WTC11 (cell line): Measurements from ENCODE around the gene NTRK3. TPM values are rescaled to one million over a fixed set of nuclear protein-coding genes. Genes with fewer than 3 reads are reported as not detected.

Experiments used
- ATAC-seq: fragments of 200-7000 bp; cut with Tn5 transposase; 2 replicates; pipeline ENCODE4 v1.10.0; 2021; ENCODE audit warnings: mild to moderate bottlenecking, moderate library complexity
- CTCF ChIA-PET: fragments of 300-600 bp; sonication (Branson Sonifier 250); formaldehyde crosslinking; loops from one replicate; lab custom pipeline; 2021; ENCODE audit warnings: antibody characterized with exemption; lab: Charles Lee
- POLR2A ChIA-PET: fragments of 350-600 bp; sonication (Branson Sonifier 250); formaldehyde crosslinking; loops from one replicate; lab custom pipeline; 2021; ENCODE audit warnings: antibody characterized with exemption; lab: Charles Lee
- DNase-seq: peaks from one replicate; pipeline ENCODE4 v3.0.0; 2021; ENCODE audit warnings: low spot score
- H3K27ac Mint-ChIP-seq: 2 replicates; pipeline ENCODE4 v1.8.0; 2021; ENCODE audit warnings: mixed read lengths
- H3K27me3 Mint-ChIP-seq: 2 replicates; pipeline ENCODE4 v1.8.0; 2021; ENCODE audit warnings: low read depth, mild to moderate bottlenecking, moderate library complexity, mixed read lengths
- H3K36me3 Mint-ChIP-seq: 2 replicates; pipeline ENCODE4 v1.8.0; 2021; ENCODE audit warnings: mixed read lengths
- H3K4me1 Mint-ChIP-seq: 2 replicates; pipeline ENCODE4 v1.8.0; 2022; ENCODE audit warnings: mixed read lengths
- H3K4me3 Mint-ChIP-seq: 2 replicates; pipeline ENCODE4 v1.8.0; 2021; ENCODE audit warnings: mild to moderate bottlenecking, moderate library complexity, mixed read lengths
- H3K9me3 Mint-ChIP-seq: 2 replicates; pipeline ENCODE4 v1.8.0; 2021; ENCODE audit warnings: mixed read lengths
- ATF3 ChIP-seq: sonication (generic); formaldehyde crosslinking; conservative IDR thresholded peaks from 2 replicates; pipeline ENCODE4 v1.8.1; 2022; ENCODE audit warnings: mild to moderate bottlenecking, missing genetic modification reagents
- CREB1 ChIP-seq: sonication (generic); formaldehyde crosslinking; IDR thresholded peaks from 2 replicates; pipeline ENCODE4 v1.8.0; 2023; ENCODE audit warnings: mild to moderate bottlenecking, missing genetic modification reagents
- CTCF ChIP-seq: fragments of 200-600 bp; IDR thresholded peaks from 2 replicates; pipeline ENCODE4 v1.8.0; 2022; ENCODE audit warnings: antibody characterized with exemption
- E2F5 ChIP-seq: sonication (generic); formaldehyde crosslinking; IDR thresholded peaks from 2 replicates; pipeline ENCODE4 v1.8.1; 2022; ENCODE audit warnings: mild to moderate bottlenecking, moderate library complexity, missing genetic modification reagents
- ERG ChIP-seq: fragments of 250-450 bp; sonication (Bioruptor Pico); IDR thresholded peaks from 2 replicates; pipeline ENCODE4 v1.8.0; 2021; ENCODE audit warnings: mild to moderate bottlenecking
- FOXJ3 ChIP-seq: sonication (generic); formaldehyde crosslinking; IDR thresholded peaks from 2 replicates; pipeline ENCODE4 v1.9.0; 2021; ENCODE audit warnings: missing genetic modification reagents, mild to moderate bottlenecking, borderline replicate concordance
- FOXK1 ChIP-seq: sonication (generic); formaldehyde crosslinking; IDR thresholded peaks from 2 replicates; pipeline ENCODE4 v1.8.0; 2022; ENCODE audit warnings: mild to moderate bottlenecking, moderate library complexity, missing genetic modification reagents
- FOXP4 ChIP-seq: sonication (generic); formaldehyde crosslinking; IDR thresholded peaks from 2 replicates; pipeline ENCODE4 v1.8.0; 2022; ENCODE audit warnings: mild to moderate bottlenecking, missing genetic modification reagents
- HMGXB4 ChIP-seq: sonication (generic); formaldehyde crosslinking; IDR thresholded peaks from 2 replicates; pipeline ENCODE4 v1.8.1; 2023; ENCODE audit warnings: mild to moderate bottlenecking, moderate library complexity, missing genetic modification reagents
- IRF2 ChIP-seq: sonication (generic); formaldehyde crosslinking; IDR thresholded peaks from 2 replicates; pipeline ENCODE4 v1.8.0; 2022; ENCODE audit warnings: low read depth, missing genetic modification reagents, borderline replicate concordance
- JAZF1 ChIP-seq: fragments of 250-450 bp; sonication (Bioruptor Pico); IDR thresholded peaks from 2 replicates; pipeline ENCODE4 v1.9.0; 2021; ENCODE audit warnings: moderate library complexity, mild to moderate bottlenecking, inconsistent platforms
- KAT7 ChIP-seq: sonication (generic); formaldehyde crosslinking; IDR thresholded peaks from 2 replicates; pipeline ENCODE4 v1.8.1; 2023; ENCODE audit warnings: missing genetic modification reagents, mild to moderate bottlenecking, borderline replicate concordance
- MXD4 ChIP-seq: fragments of 250-450 bp; sonication (Bioruptor Pico); IDR thresholded peaks from 2 replicates; pipeline ENCODE4 v1.8.0; 2021; ENCODE audit warnings: mild to moderate bottlenecking, moderate library complexity, borderline replicate concordance
- MYBL2 ChIP-seq: sonication (generic); formaldehyde crosslinking; IDR thresholded peaks from 2 replicates; pipeline ENCODE4 v1.8.1; 2023; ENCODE audit warnings: mild to moderate bottlenecking, moderate library complexity, missing genetic modification reagents
- NFATC4 ChIP-seq: fragments of 250-450 bp; sonication (Bioruptor Pico); IDR thresholded peaks from 2 replicates; pipeline ENCODE4 v1.9.0; 2021; ENCODE audit warnings: mild to moderate bottlenecking
- NR2C2 ChIP-seq: sonication (generic); formaldehyde crosslinking; IDR thresholded peaks from 2 replicates; pipeline ENCODE4 v1.8.0; 2022; ENCODE audit warnings: mild to moderate bottlenecking, missing genetic modification reagents
- PRRX2 ChIP-seq: fragments of 250-450 bp; sonication (Bioruptor Pico); IDR thresholded peaks from 2 replicates; pipeline ENCODE4 v1.8.0; 2021; ENCODE audit warnings: mild to moderate bottlenecking
- STAT6 ChIP-seq: sonication (generic); formaldehyde crosslinking; conservative IDR thresholded peaks from 2 replicates; pipeline ENCODE4 v1.8.1; 2023; ENCODE audit warnings: mild to moderate bottlenecking, low read depth, missing genetic modification reagents, moderate library complexity
- USF1 ChIP-seq: sonication (generic); formaldehyde crosslinking; IDR thresholded peaks from 2 replicates; pipeline ENCODE4 v1.8.0; 2022; ENCODE audit warnings: mild to moderate bottlenecking, missing genetic modification reagents
- ZNF232 ChIP-seq: sonication (generic); formaldehyde crosslinking; IDR thresholded peaks from 2 replicates; pipeline ENCODE4 v1.8.0; 2022; ENCODE audit warnings: mild to moderate bottlenecking, missing genetic modification reagents
- ZNF416 ChIP-seq: fragments of 250-450 bp; sonication (Bioruptor Pico); IDR thresholded peaks from 2 replicates; pipeline ENCODE4 v1.9.0; 2021; ENCODE audit warnings: mild to moderate bottlenecking, inconsistent platforms
- ZNF671 ChIP-seq: fragments of 250-450 bp; sonication (Bioruptor Pico); IDR thresholded peaks from 2 replicates; pipeline ENCODE4 v1.8.0; 2021; ENCODE audit warnings: mild to moderate bottlenecking
- total RNA-seq: library from RNA; stranded (reverse); gene quantifications from 3 replicates; pipeline ENCODE4 v1.2.3, GENCODE V29; 2021

NTRK3 gene
- total RNA-seq, 1 experiment from 2014 or later: 12.3 TPM

- H3K9me3 Mint-ChIP-seq: no peaks in the 10 kb centered on the region
- no peak overlapping the region for H3K27ac Mint-ChIP-seq
- DNase-seq (no peak), ATAC-seq (no peak)
- POLR2A ChIA-PET: no interaction called here
- no peak for TF ChIP-seq FOXJ3 (CRISPR knock-in tag)
- no peak for TF ChIP-seq MXD4 (CRISPR knock-in tag)
- no peak for TF ChIP-seq IRF2 (CRISPR knock-in tag)
- no peak for TF ChIP-seq MYBL2 (CRISPR knock-in tag)
- TF ChIP-seq ZNF416 (CRISPR knock-in tag): no peak
- TF ChIP-seq E2F5 (CRISPR knock-in tag): no peak
- no peak for TF ChIP-seq JAZF1 (CRISPR knock-in tag)
- no peak for TF ChIP-seq CREB1 (CRISPR knock-in tag)
- no peak for TF ChIP-seq ATF3 (CRISPR knock-in tag)
- TF ChIP-seq CTCF: no peak
- TF ChIP-seq USF1 (CRISPR knock-in tag): no peak
- no peak for TF ChIP-seq NFATC4 (CRISPR knock-in tag)
- TF ChIP-seq NR2C2: no peak
- TF ChIP-seq PRRX2 (CRISPR knock-in tag): no peak
- H3K4me1 Mint-ChIP-seq: no peaks in the 10 kb centered on the region
- H3K36me3 Mint-ChIP-seq: no peaks in the 10 kb centered on the region
- H3K4me3 Mint-ChIP-seq: no peak overlapping the region
- CTCF ChIA-PET: no interaction called here
- no peaks in the 10 kb centered on the region for H3K27me3 Mint-ChIP-seq
Measured at GRCh38 chr15:87873516-87873915, 383.0 kb downstream of the NTRK3 start.

- H3K9me3 Mint-ChIP-seq: no peaks in the 10 kb centered on the region
- H3K36me3 Mint-ChIP-seq: no peaks in the 10 kb centered on the region
- H3K27me3 Mint-ChIP-seq: 0 out of 2 replicates have a peak, but pooled peaks cover 1% of the 10 kb centered on the region
- CTCF ChIA-PET: no interaction called here
- TF ChIP-seq ZNF671 (CRISPR knock-in tag) (no peak), STAT6 (no peak), ERG (CRISPR knock-in tag) (no peak), KAT7 (CRISPR knock-in tag) (no peak), FOXK1 (CRISPR knock-in tag) (no peak), HMGXB4 (CRISPR knock-in tag) (no peak), ZNF232 (CRISPR knock-in tag) (no peak), FOXP4 (no peak)
- H3K4me1 Mint-ChIP-seq: no peaks in the 10 kb centered on the region
- POLR2A ChIA-PET: no interaction called here
- ATAC-seq (no peak), DNase-seq (no peak)
- no peak overlapping the region for H3K27ac Mint-ChIP-seq
- no peak overlapping the region for H3K4me3 Mint-ChIP-seq
Measured at GRCh38 chr15:87871731-87872320, 384.7 kb downstream of the NTRK3 start.
